HL-60 (cell line): ENCODE data around the gene ATRNL1.

Experiments used
- CTCF ChIP-seq: IDR thresholded peaks from one replicate; pipeline ENCODE4 v1.5.1; 2011; ENCODE audit warnings: low read length, control low read depth, inconsistent platforms; ENCODE audit not compliant: insufficient read depth
- GABPA ChIP-seq: IDR thresholded peaks from 2 replicates; pipeline ENCODE4 v1.6.1; 2012; ENCODE audit warnings: low read depth
- POLR2AphosphoS5 ChIP-seq: IDR thresholded peaks from 2 replicates; pipeline ENCODE4 v1.6.1; 2012; ENCODE audit warnings: low read depth
- REST ChIP-seq: IDR thresholded peaks from 2 replicates; pipeline ENCODE4 v1.6.1; 2012; ENCODE audit warnings: low read depth; ENCODE audit not compliant: insufficient replicate concordance

- TF ChIP-seq CTCF (no peak), GABPA (no peak), REST (no peak), POLR2AphosphoS5 (no peak)
These were observed 786.4 kb downstream of the ATRNL1 start for GRCh38 chr10:115879372-115880089.
